Tibial nerve (tissue), 4 donors: ENCODE results near the gene PRKAB1. TPM values are rescaled to one million over a fixed set of nuclear protein-coding genes. Genes with fewer than 3 reads are reported as not detected.
"Not testable (repeated sequence)": the region's sequence is repeated elsewhere in the genome, so short reads cannot be mapped to it uniquely, and the experiment has no call there.

ENCODE experiments used
- DNase-seq, 2 donors: peaks; one replicate each; pipeline ENCODE4 v3.0.0-alpha.2; 2019; ENCODE audit warnings: low spot score in 2 of 2
- H3K27ac ChIP-seq, 4 donors: fragments of 200-600 bp; sonication (generic) in 3 of 4; one replicate each; pipeline ENCODE4 v1.5.1; 2017 to 2019; ENCODE audit warnings: mild to moderate bottlenecking in 1 of 4
- H3K27me3 ChIP-seq, 2 donors: fragments of 200-600 bp; sonication (generic) in 1 of 2; one replicate each; pipeline versions ENCODE4 v1.5.1 to v1.6.0; 2017 to 2019
- H3K36me3 ChIP-seq, 3 donors: fragments of 200-600 bp; sonication (generic); one replicate each; pipeline ENCODE4 v1.5.1; 2018 to 2019
- H3K4me1 ChIP-seq, 4 donors: fragments of 200-600 bp; sonication (generic) in 3 of 4; one replicate each; pipeline ENCODE4 v1.5.1; 2017 to 2019
- H3K4me3 ChIP-seq, 4 donors: fragments of 200-600 bp; sonication (generic) in 3 of 4; one replicate each; pipeline ENCODE4 v1.5.1; 2017 to 2019; ENCODE audit warnings: mild to moderate bottlenecking in 1 of 4, moderate library complexity in 1 of 4
- H3K9me3 ChIP-seq, 4 donors: fragments of 200-600 bp; sonication (generic) in 3 of 4; one replicate each; pipeline ENCODE4 v1.5.1; 2017 to 2019
- CTCF ChIP-seq, 5 experiments: fragments of 200-600 bp in 3 of 5; fragments of 450-650 bp in 2 of 5; sonication (generic) in 3 of 5; IDR thresholded peaks; one replicate each; pipeline ENCODE4 v1.5.1; 2016 to 2019; ENCODE audit warnings: antibody characterized with exemption in 5 of 5, mild to moderate bottlenecking in 3 of 5, moderate library complexity in 2 of 5
- EP300 ChIP-seq, 2 donors: sonication (generic); formaldehyde crosslinking; IDR thresholded peaks; one replicate each; pipeline ENCODE4 v1.6.1; 2017; ENCODE audit warnings: antibody characterized with exemption in 2 of 2, mild to moderate bottlenecking in 1 of 2
- POLR2A ChIP-seq, 2 donors: fragments of 450-650 bp; IDR thresholded peaks; one replicate each; pipeline ENCODE4 v1.6.1; 2017; ENCODE audit warnings: antibody characterized with exemption in 2 of 2, mild to moderate bottlenecking in 2 of 2, moderate library complexity in 2 of 2
- WGBS, 2 donors: methylation state at CpG; one replicate each; pipeline ENCODE4 v1.1.5; 2018; 5-methylcytosine and 5-hydroxymethylcytosine counted together
- total RNA-seq, 4 donors: library from RNA; depleted of rRNA; stranded (reverse); fragments of >200 nt; gene quantifications; one replicate each; pipeline ENCODE4 v1.1.0, GENCODE V29; 2016

The PRKAB1 gene
- total RNA-seq, result 10 to 100 TPM; 24.5 to 40.6 (median 28.3) TPM

GRCh38 chr12:119667577-119668323, at the start of gene PRKAB1:
TSS of gene PRKAB1 (plus strand) at chr12:119668133. CDS start at chr12:119668245, 112 bp downstream.
- Histone ChIP-seq H3K9me3 (no peaks in the 10 kb centered on the region), H3K4me3 (peak within 1 kb of the TSS; percentile 63 to 92 (median 79)), H3K4me1 (peaks cover 0 to 38% (median 21%) of the 10 kb centered on the region in 4 donors), H3K36me3 (peaks cover 0 to 21% (median 2%) of the 10 kb centered on the region in 3 donors), H3K27ac (peak within 1 kb of the TSS; percentile 78 to 96 (median 88)), H3K27me3 (no peaks in the 10 kb centered on the region)
- 1% methylated on average over 49 of the region's 69 CpGs for WGBS, 2 donors
- TF ChIP-seq EP300 (IDR thresholded peaks at IDR 0.05) (peak; percentile 72 to 94), POLR2A (IDR thresholded peaks at IDR 0.05) (peak; percentile 47 to 52), CTCF (IDR thresholded peaks at IDR 0.05) (peak; percentile 87 to 99 (median 93))
- DNase-seq, result peak; percentile 84 to 86

GRCh38 chr12:119618328-119618896, 49.5 kb upstream of the PRKAB1 start:
- not testable (repeated sequence) for H3K4me3 ChIP-seq, DNase-seq, H3K9me3 ChIP-seq, H3K27me3 ChIP-seq, H3K36me3 ChIP-seq, H3K27ac ChIP-seq, H3K4me1 ChIP-seq
- WGBS, 2 donors, result 87% methylated on average over 1 of the region's 1 CpG

- no peak for DNase-seq
- H3K4me1 ChIP-seq, result no peaks in the 10 kb centered on the region
- 18 to 19% methylated on average over 1 of the region's 1 CpG for WGBS, 2 donors
- no peaks in the 10 kb centered on the region for H3K36me3 ChIP-seq
- no peak overlapping the region for H3K27ac ChIP-seq
- H3K27me3 ChIP-seq, result no peaks in the 10 kb centered on the region
- TF ChIP-seq CTCF (IDR thresholded peaks at IDR 0.05), result no peak
- no peak for TF ChIP-seq EP300 (IDR thresholded peaks at IDR 0.05)
- TF ChIP-seq POLR2A (IDR thresholded peaks at IDR 0.05), result no peak
- no peak overlapping the region for H3K4me3 ChIP-seq
- H3K9me3 ChIP-seq, result no peaks in the 10 kb centered on the region
Observed at GRCh38 chr12:119620490-119620889, 47.4 kb upstream of the PRKAB1 start.

- no peak for DNase-seq
- TF ChIP-seq EP300 (IDR thresholded peaks at IDR 0.05) (no peak), CTCF (IDR thresholded peaks at IDR 0.05) (no peak), POLR2A (IDR thresholded peaks at IDR 0.05) (no peak)
- no peak overlapping the region for H3K4me3 ChIP-seq
- no peaks in the 10 kb centered on the region for H3K27me3 ChIP-seq
- no peaks in the 10 kb centered on the region for H3K36me3 ChIP-seq
- H3K27ac ChIP-seq, result no peak overlapping the region
- H3K9me3 ChIP-seq, result no peaks in the 10 kb centered on the region
- H3K4me1 ChIP-seq, result no peaks in the 10 kb centered on the region
- 53 to 57% methylated on average over 2 of the region's 2 CpGs for WGBS, 2 donors
Observed at GRCh38 chr12:119621878-119622277, 46.1 kb upstream of the PRKAB1 start.

GRCh38 chr12:119624966-119625365, 43.0 kb upstream of the PRKAB1 start:
- 70 to 71% methylated on average over 4 of the region's 4 CpGs for WGBS, 2 donors
- no peaks in the 10 kb centered on the region for H3K9me3 ChIP-seq

More at GRCh38 chr12:119624966-119625365, 43.0 kb upstream of the PRKAB1 start:
- no peak overlapping the region for H3K4me3 ChIP-seq
- H3K27ac ChIP-seq, result no peak overlapping the region
- H3K27me3 ChIP-seq, result no peaks in the 10 kb centered on the region
- H3K4me1 ChIP-seq, result no peaks in the 10 kb centered on the region
- no peaks in the 10 kb centered on the region for H3K36me3 ChIP-seq
- DNase-seq, result no peak
- TF ChIP-seq POLR2A (IDR thresholded peaks at IDR 0.05) (no peak), CTCF (IDR thresholded peaks at IDR 0.05) (no peak), EP300 (IDR thresholded peaks at IDR 0.05) (no peak)
